ENCODE measurements around the gene C1QA.
"Not testable (repeated sequence)": the region's sequence is repeated elsewhere in the genome, so short reads cannot be mapped to it uniquely, and the experiment has no call there.

Gene C1QA

DNA sequence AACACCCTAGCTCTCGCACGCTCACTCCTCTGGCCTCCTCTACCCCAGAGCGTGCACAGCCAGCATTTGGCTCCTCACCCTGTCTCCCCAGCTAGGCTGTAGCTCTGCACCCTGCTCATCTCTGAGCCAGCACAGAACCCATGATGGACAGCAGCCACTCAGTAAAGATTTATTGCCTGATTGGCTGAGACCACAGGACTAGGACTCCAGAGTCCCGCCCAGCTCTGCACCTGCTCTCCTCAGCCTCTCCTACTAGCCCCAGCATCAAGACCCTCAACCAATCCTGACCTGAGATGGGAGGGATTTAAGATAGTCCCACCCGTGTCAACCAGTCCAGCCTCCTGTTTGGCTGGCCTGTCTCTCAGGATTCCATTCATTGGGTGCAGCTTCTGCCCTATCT lies 25.9 kb downstream of the C1QA start:
- TF ChIP-seq POLR2A (IDR thresholded peaks at IDR 0.05; ENCODE audit: extremely low read depth, insufficient read length): no peak
- DNase-seq (ENCODE audit: low read depth): peak; percentile 50

DNA sequence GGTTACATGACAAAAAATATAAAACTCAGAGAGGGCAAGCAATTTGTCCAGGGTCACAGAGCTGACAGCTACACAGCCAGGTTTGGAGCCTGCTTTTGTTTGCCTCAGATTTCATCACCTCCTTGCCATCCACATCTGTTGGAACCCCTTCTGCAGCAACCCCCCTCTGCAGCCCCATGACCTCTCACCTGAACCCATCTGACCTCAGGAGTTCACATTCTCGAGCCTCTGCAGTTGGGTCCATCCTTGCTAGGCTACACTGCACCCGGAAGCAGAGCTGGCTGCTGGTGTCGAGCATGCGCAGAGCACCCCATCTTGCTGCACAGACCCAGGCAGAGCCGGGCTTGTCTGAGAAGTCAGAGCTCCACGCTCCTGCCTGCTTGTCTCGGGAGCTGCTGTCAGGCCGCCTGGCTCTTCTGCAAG lies 26.6 kb downstream of the C1QA start:
- DNase-seq (ENCODE audit: low read depth): no peak
- no peak for TF ChIP-seq MYC (IDR thresholded peaks at IDR 0.05; ENCODE audit: low read depth, low read length)
- TF ChIP-seq, protein P1, sequence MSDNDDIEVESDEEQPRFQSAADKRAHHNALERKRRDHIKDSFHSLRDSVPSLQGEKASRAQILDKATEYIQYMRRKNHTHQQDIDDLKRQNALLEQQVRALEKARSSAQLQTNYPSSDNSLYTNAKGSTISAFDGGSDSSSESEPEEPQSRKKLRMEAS (IDR thresholded peaks at IDR 0.05; ENCODE audit: low read depth, low read length): no peak
- TF ChIP-seq POLR2A (IDR thresholded peaks at IDR 0.05; ENCODE audit: extremely low read depth, insufficient read length): no peak
- TF ChIP-seq, protein P2, sequence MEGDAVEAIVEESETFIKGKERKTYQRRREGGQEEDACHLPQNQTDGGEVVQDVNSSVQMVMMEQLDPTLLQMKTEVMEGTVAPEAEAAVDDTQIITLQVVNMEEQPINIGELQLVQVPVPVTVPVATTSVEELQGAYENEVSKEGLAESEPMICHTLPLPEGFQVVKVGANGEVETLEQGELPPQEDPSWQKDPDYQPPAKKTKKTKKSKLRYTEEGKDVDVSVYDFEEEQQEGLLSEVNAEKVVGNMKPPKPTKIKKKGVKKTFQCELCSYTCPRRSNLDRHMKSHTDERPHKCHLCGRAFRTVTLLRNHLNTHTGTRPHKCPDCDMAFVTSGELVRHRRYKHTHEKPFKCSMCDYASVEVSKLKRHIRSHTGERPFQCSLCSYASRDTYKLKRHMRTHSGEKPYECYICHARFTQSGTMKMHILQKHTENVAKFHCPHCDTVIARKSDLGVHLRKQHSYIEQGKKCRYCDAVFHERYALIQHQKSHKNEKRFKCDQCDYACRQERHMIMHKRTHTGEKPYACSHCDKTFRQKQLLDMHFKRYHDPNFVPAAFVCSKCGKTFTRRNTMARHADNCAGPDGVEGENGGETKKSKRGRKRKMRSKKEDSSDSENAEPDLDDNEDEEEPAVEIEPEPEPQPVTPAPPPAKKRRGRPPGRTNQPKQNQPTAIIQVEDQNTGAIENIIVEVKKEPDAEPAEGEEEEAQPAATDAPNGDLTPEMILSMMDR (IDR thresholded peaks at IDR 0.05; ENCODE audit: low read depth, low read length): no peak
- H3K4me3 ChIP-seq (ENCODE audit: low read depth, low read length): no peak overlapping the region

More for the DNA sequence above, 25.9 kb downstream of the C1QA start:
- H3K4me3 ChIP-seq (ENCODE audit: low read depth, low read length): no peak overlapping the region

DNA sequence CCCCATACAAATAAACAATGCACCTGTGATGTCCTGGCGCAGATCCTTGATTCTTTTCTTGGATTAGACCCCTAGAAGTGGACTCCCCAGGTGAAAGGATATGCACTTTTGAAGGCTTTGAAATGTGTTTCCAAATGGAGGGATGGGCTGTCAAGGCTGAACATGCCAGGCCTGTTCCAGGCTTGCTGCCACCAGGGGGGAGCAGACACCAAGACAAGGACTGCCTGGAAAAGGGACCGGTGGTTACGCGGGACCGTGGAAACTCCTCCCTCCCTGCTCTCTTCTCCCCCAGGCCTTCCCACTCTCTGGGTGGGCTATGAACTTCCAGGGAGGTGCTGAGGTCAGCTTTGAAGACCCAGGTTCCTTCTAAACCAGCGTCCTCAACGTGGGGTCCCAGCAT lies 29.3 kb downstream of the C1QA start:
- TF ChIP-seq, protein P2 (IDR thresholded peaks at IDR 0.05; ENCODE audit: low read depth, low read length): peak; percentile 49
- TF ChIP-seq MYC (IDR thresholded peaks at IDR 0.05; ENCODE audit: low read depth, low read length): no peak
- TF ChIP-seq, protein P1 (IDR thresholded peaks at IDR 0.05; ENCODE audit: low read depth, low read length): no peak
- TF ChIP-seq POLR2A (IDR thresholded peaks at IDR 0.05; ENCODE audit: extremely low read depth, insufficient read length): no peak
- peak; percentile 28 for DNase-seq (ENCODE audit: low read depth)
- no peak overlapping the region for H3K4me3 ChIP-seq (ENCODE audit: low read depth, low read length)

DNA sequence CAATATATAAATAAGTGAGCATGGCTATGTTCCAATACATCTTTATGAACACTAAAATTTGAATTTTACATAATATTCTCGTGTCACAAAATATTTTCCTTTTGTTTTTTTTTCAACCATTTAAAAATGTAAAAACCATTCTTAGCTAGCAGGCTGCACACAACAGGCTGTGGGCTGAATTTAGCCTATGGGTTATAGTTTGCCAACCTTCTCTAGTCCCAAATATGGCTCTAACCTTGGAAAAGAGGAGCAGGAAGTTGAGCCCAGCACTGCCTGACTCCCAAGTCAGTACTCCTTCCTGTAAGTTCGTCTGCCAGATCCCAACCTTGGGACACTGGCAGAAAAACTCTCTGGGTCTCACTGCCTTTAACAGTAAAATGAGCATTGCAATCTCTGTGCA lies 30.0 kb downstream of the C1QA start:
- TF ChIP-seq, protein P1 (IDR thresholded peaks at IDR 0.05; ENCODE audit: low read depth, low read length): no peak
- no peak for TF ChIP-seq POLR2A (IDR thresholded peaks at IDR 0.05; ENCODE audit: extremely low read depth, insufficient read length)
- TF ChIP-seq, protein P2 (IDR thresholded peaks at IDR 0.05; ENCODE audit: low read depth, low read length): no peak
- no peak for TF ChIP-seq MYC (IDR thresholded peaks at IDR 0.05; ENCODE audit: low read depth, low read length)
- H3K4me3 ChIP-seq (ENCODE audit: low read depth, low read length): no peak overlapping the region
- DNase-seq (ENCODE audit: low read depth): no peak

DNA sequence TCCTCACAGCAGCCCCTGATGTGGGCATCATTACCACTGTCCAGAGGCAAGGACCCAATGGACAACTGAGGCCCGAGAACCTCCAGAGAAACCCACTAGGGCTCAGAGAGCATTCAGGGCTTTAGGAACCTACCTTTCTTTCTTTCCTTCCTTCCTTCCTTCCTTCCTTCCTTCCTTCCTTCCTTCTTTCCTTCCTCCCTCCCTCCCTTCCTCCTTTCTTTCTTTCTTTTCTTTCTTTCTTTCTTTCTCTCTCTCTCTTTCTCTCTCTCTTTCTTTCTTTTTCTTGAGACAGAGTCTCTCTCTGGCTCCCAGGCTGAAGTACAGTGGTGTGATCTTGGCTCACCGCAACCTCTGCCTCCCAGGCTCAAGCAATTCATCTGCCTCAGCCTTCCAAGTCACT lies 32.4 kb downstream of the C1QA start:
- H3K4me3 ChIP-seq (ENCODE audit: low read depth, low read length); DNase-seq (ENCODE audit: low read depth): not testable (repeated sequence)

DNA sequence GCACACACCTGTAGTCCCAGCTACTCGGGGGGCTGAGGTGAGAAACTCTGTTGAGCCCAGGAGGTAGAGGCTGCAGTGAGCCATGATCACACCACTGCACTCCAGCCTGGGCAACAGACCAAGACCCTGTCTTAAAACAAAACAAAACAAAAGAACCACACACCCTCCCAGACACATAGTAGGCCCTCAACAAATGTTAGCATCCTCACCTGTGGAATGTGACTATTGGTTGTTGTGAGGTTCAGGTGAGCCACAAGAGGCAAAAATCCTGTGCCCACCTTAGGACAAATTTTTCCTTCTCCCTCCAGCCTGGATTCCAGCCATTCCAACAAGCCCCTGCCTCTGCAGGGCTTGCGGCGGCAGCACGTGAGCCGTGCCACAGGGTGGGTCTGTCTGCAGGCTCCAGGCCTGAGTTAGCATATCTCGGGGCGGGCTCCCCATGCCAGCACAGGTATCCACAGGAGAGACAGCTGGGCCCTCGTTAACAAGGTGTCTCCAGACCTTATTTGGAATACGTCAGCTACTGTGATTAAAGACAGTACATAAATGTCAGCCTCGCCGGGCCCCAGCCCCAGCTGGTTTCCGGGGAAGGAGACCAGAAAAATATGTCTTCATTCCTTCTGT lies 34.0 kb downstream of the C1QA start:
- no peak for DNase-seq (ENCODE audit: low read depth)
- TF ChIP-seq, protein P2 (IDR thresholded peaks at IDR 0.05; ENCODE audit: low read depth, low read length): no peak
- TF ChIP-seq MYC (IDR thresholded peaks at IDR 0.05; ENCODE audit: low read depth, low read length) (no peak), POLR2A (IDR thresholded peaks at IDR 0.05; ENCODE audit: extremely low read depth, insufficient read length) (no peak)
- TF ChIP-seq, protein P1 (IDR thresholded peaks at IDR 0.05; ENCODE audit: low read depth, low read length): no peak
- no peak overlapping the region for H3K4me3 ChIP-seq (ENCODE audit: low read depth, low read length)

DNA sequence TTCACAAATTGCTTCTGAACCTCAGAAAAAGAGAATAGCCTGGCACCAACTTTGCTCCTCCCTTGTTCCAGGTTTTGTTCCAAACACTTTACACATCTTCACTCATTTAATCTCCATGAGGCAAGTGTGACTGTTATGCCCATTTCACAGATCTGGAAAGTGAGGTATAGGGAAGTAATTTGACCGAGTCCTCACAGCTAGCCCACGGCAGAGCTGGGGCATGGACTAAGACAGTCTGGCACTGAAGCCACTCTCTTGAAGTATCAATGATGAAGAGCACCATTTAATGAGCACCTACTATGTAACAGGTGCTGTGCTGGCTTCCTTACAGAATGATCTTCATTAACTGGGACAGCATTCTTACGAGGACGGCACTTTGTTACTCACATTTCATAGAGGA lies 35.6 kb downstream of the C1QA start:
- DNase-seq (ENCODE audit: low read depth): no peak
- no peak overlapping the region for H3K4me3 ChIP-seq (ENCODE audit: low read depth, low read length)
- TF ChIP-seq MYC (IDR thresholded peaks at IDR 0.05; ENCODE audit: low read depth, low read length): no peak
- TF ChIP-seq, protein P1 (IDR thresholded peaks at IDR 0.05; ENCODE audit: low read depth, low read length): no peak
- TF ChIP-seq, protein P2 (IDR thresholded peaks at IDR 0.05; ENCODE audit: low read depth, low read length): no peak
- TF ChIP-seq POLR2A (IDR thresholded peaks at IDR 0.05; ENCODE audit: extremely low read depth, insufficient read length): no peak

All from NB4 (cell line).